SK-N-SH (cell line): ENCODE measurements around the gene CDC34. TPM values are rescaled to one million over a fixed set of nuclear protein-coding genes. Genes with fewer than 3 reads are reported as not detected.

Experiments used
- CTCF ChIA-PET: fragments of 300-600, 350-600 bp; formaldehyde crosslinking; extraction: SDS; loops from one replicate; lab custom pipeline; 2021; lab: Yijun Ruan, JAX
- POLR2A ChIA-PET: fragments of 350-600 bp; sonication (Branson Sonifier 250); formaldehyde crosslinking; extraction: SDS; loops from one replicate; lab custom pipeline; 2020; ENCODE audit warnings: antibody characterized with exemption, inconsistent platforms; lab: Yijun Ruan, JAX
- DNase-seq: peaks from one replicate; pipeline ENCODE4 v3.0.0; 2012
- H2AFZ ChIP-seq: fragments of 200-600 bp; sonication (generic); 2 replicates; pipeline ENCODE4 v1.8.1; 2016; ENCODE audit warnings: antibody characterized with exemption, mild to moderate bottlenecking, low read depth
- H3F3A ChIP-seq: fragments of 200-600 bp; sonication (generic); replicated peaks from 2 replicates; pipeline ENCODE3; 2016; ENCODE audit warnings: antibody characterized with exemption, mild to moderate bottlenecking; ENCODE audit not compliant: insufficient read depth
- H3K27ac ChIP-seq, 2 experiments: fragments of 200-500 bp in 1 of 2; fragments of 200-600 bp in 1 of 2; sonication (Bioruptor generic) in 1 of 2; sonication (generic), shearing (Covaris generic) in 1 of 2; 2 replicates each; pipeline versions ENCODE4 v1.5.1 to v1.6.1; 2014 to 2016; ENCODE audit warnings: low read depth in 2 of 2, inconsistent platforms in 1 of 2, low read length in 1 of 2, mild to moderate bottlenecking in 1 of 2, mixed read lengths in 1 of 2
- H3K27me3 ChIP-seq: fragments of 200-600 bp; sonication (generic), shearing (Covaris generic); 2 replicates; pipeline ENCODE4 v1.6.1; 2016; ENCODE audit warnings: mixed run types; ENCODE audit not compliant: insufficient read depth
- H3K36me3 ChIP-seq, 2 experiments: fragments of 200-500 bp in 1 of 2; fragments of 200-600 bp in 1 of 2; sonication (Bioruptor generic) in 1 of 2; sonication (generic) in 1 of 2; replicated peaks in 1 of 2; 2 replicates each; pipeline versions ENCODE3 to v1.5.1; 2014 to 2016; ENCODE audit warnings: low read length in 1 of 2, mild to moderate bottlenecking in 1 of 2; ENCODE audit not compliant: insufficient read depth in 2 of 2, control insufficient read depth in 1 of 2
- H3K4me1 ChIP-seq, 2 experiments: fragments of 200-500 bp in 1 of 2; fragments of 200-600 bp in 1 of 2; sonication (Bioruptor generic) in 1 of 2; sonication (generic), shearing (Covaris generic) in 1 of 2; 2 replicates each; pipeline versions ENCODE4 v1.5.1 to v1.6.1; 2014 to 2016; ENCODE audit warnings: low read depth in 1 of 2, low read length in 1 of 2, mixed run types in 1 of 2; ENCODE audit not compliant: insufficient read depth in 2 of 2, control insufficient read depth in 1 of 2
- H3K4me2 ChIP-seq: fragments of 200-600 bp; sonication (generic), shearing (Covaris generic); 2 replicates; pipeline ENCODE4 v1.6.1; 2017; ENCODE audit warnings: mixed run types
- H3K4me3 ChIP-seq, 2 experiments: fragments of 200-500 bp in 1 of 2; fragments of 200-600 bp in 1 of 2; sonication (Bioruptor generic) in 1 of 2; sonication (generic), shearing (Covaris generic) in 1 of 2; 2 replicates each; pipeline versions ENCODE4 v1.5.1 to v1.8.1; 2014 to 2016; ENCODE audit warnings: low read depth in 2 of 2, inconsistent platforms in 1 of 2, low read length in 1 of 2, mild to moderate bottlenecking in 1 of 2, mixed read lengths in 1 of 2, moderate library complexity in 1 of 2
- H3K79me2 ChIP-seq: fragments of 200-600 bp; sonication (generic); 2 replicates; pipeline ENCODE4 v1.8.1; 2017; ENCODE audit warnings: mild to moderate bottlenecking; ENCODE audit not compliant: insufficient read depth
- H3K9ac ChIP-seq: fragments of 200-600 bp; sonication (generic); 2 replicates; pipeline ENCODE4 v1.6.1; 2017; ENCODE audit warnings: mixed run types
- H3K9me2 ChIP-seq: fragments of 200-600 bp; sonication (generic); 2 replicates; pipeline ENCODE4 v1.6.1; 2017; ENCODE audit warnings: mixed run types
- H3K9me3 ChIP-seq: fragments of 200-600 bp; sonication (generic); 2 replicates; pipeline ENCODE4 v1.6.1; 2017; ENCODE audit warnings: mixed run types, mild to moderate bottlenecking, moderate library complexity
- H4K20me1 ChIP-seq: fragments of 200-600 bp; sonication (generic); 2 replicates; pipeline ENCODE4 v1.6.1; 2017; ENCODE audit warnings: mild to moderate bottlenecking, mixed run types; ENCODE audit not compliant: insufficient read depth
- EP300 ChIP-seq, 2 experiments: IDR thresholded peaks; 2 replicates each; pipeline versions ENCODE4 v1.4.0 to v1.6.1; 2012; ENCODE audit warnings: borderline replicate concordance in 1 of 2, low read depth in 1 of 2, low read length in 1 of 2
- EZH2phosphoT487 ChIP-seq: fragments of 200-600 bp; sonication (generic); IDR thresholded peaks from 2 replicates; pipeline ENCODE4 v1.6.1; 2017; ENCODE audit warnings: low read depth, mixed run types, mild to moderate bottlenecking, antibody characterized with exemption, moderate library complexity, borderline replicate concordance
- RFX5 ChIP-seq: IDR thresholded peaks from 2 replicates; pipeline ENCODE4 v1.6.1; 2012; ENCODE audit warnings: mild to moderate bottlenecking, improper control_type of control experiment, low read length
- SMC3 ChIP-seq: IDR thresholded peaks from 2 replicates; pipeline ENCODE4 v1.6.1; 2012; ENCODE audit warnings: low read depth, low read length, improper control_type of control experiment
- TAF1 ChIP-seq: IDR thresholded peaks from 2 replicates; pipeline ENCODE4 v1.6.1; 2012; ENCODE audit warnings: low read depth, mild to moderate bottlenecking, low read length, moderate library complexity, borderline replicate concordance
- TEAD4 ChIP-seq: IDR thresholded peaks from 2 replicates; pipeline ENCODE4 v1.4.0; 2012; ENCODE audit warnings: mild to moderate bottlenecking, borderline replicate concordance; ENCODE audit not compliant: insufficient read depth
- YY1 ChIP-seq: IDR thresholded peaks from 2 replicates; pipeline ENCODE4 v1.4.0; 2012; ENCODE audit warnings: low read depth, mild to moderate bottlenecking
- WGBS: methylation state at CpG from one replicate; pipeline ENCODE4 v1.1.6; 2017; ENCODE audit warnings: low lambda C conversion rate; 5-methylcytosine and 5-hydroxymethylcytosine counted together
- polyA plus RNA-seq, 3 experiments: library from polyadenylated mRNA; depleted of rRNA; stranded (reverse); fragments of >200 nt; gene quantifications; 2 replicates each; pipeline ENCODE4 v1.2.3, GENCODE V29; 2012
- TF ChIP-seq, protein P1 (sequence below): fragments of 200-600 bp; sonication (generic); IDR thresholded peaks from 2 replicates; pipeline ENCODE4 v1.6.1; 2017; ENCODE audit warnings: antibody characterized with exemption, mild to moderate bottlenecking, moderate library complexity
- TF ChIP-seq, protein P2 (sequence below): IDR thresholded peaks from 2 replicates; pipeline ENCODE4 v1.4.0; 2012; ENCODE audit warnings: low read depth, borderline replicate concordance
- TF ChIP-seq, protein P3 (sequence below): IDR thresholded peaks from 2 replicates; pipeline ENCODE4 v1.6.1; 2012; ENCODE audit warnings: mild to moderate bottlenecking, low read depth, low read length, moderate library complexity
- TF ChIP-seq, protein P4 (sequence below): IDR thresholded peaks from 2 replicates; pipeline ENCODE4 v1.4.0; 2012; ENCODE audit warnings: low read depth, borderline replicate concordance

The CDC34 gene
- polyA plus RNA-seq, 1 of the 3 experiments (the other 2 are of a cell fraction), result 96.7 TPM

DNA sequence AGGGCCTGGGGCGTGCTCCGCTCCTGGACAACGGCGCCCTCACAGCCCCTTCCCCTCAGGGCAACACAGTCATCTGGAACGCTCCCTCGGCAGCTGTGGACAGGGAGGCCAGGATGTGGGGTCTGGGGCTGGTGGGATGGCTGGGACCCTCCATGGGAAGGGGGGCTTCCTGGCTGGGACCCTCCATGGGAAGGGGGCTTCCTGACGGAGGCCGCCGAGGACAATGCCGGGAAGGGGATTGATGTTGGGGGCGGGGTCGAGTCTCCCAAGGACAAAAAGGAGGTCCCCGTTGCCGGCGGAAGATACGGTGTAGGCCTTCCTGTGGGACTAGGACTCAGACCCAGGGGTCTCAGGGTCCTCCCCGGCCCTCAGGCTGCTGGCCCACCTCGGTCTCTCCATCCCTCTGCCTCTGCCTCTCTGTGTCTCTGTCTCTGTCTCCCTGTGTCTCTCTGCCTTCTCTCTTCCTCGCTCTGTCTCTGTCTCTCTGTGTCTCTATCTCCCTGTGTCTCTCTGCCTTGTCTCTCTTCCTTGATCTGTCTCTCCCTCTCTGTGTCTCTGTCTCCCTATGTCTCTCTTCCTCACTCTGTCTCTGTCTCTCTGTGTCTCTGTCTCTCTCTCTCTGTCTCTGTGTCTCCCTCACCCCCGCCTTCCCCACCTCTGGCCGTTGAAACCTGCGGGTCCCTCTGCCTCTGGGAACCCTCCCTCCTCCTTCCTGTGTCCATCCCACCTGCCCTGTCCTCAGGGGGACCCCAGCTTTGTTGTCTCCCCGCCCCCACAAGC, 38.0 kb upstream of the CDC34 start:
- Histone ChIP-seq H3K9me3 (no peaks in the 10 kb centered on the region), H3K9me2 (no peaks in the 10 kb centered on the region), H2AFZ (no peak overlapping the region), H3K4me3 (no peak overlapping the region), H3F3A (peaks cover 9% of the 10 kb centered on the region), H3K27me3 (peaks cover 6% of the 10 kb centered on the region; the same call in 1 of the 2 replicates), H3K27ac (no peak overlapping the region), H3K36me3 (no peaks in the 10 kb centered on the region), H3K4me1 (peaks cover 0 to 4% of the 10 kb centered on the region in 2 experiments; a peak in 1 of 4 replicates), H4K20me1 (no peaks in the 10 kb centered on the region), H3K4me2 (no peak overlapping the region), H3K79me2 (no peaks in the 10 kb centered on the region), H3K9ac (no peak overlapping the region)
- POLR2A ChIA-PET, result no interaction called here
- no peak for TF ChIP-seq YY1
- TF ChIP-seq, protein P1, sequence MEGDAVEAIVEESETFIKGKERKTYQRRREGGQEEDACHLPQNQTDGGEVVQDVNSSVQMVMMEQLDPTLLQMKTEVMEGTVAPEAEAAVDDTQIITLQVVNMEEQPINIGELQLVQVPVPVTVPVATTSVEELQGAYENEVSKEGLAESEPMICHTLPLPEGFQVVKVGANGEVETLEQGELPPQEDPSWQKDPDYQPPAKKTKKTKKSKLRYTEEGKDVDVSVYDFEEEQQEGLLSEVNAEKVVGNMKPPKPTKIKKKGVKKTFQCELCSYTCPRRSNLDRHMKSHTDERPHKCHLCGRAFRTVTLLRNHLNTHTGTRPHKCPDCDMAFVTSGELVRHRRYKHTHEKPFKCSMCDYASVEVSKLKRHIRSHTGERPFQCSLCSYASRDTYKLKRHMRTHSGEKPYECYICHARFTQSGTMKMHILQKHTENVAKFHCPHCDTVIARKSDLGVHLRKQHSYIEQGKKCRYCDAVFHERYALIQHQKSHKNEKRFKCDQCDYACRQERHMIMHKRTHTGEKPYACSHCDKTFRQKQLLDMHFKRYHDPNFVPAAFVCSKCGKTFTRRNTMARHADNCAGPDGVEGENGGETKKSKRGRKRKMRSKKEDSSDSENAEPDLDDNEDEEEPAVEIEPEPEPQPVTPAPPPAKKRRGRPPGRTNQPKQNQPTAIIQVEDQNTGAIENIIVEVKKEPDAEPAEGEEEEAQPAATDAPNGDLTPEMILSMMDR, result no peak
- no peak for TF ChIP-seq EZH2phosphoT487
- TF ChIP-seq SMC3, result no peak
- TF ChIP-seq TAF1, result no peak
- TF ChIP-seq, protein P2, sequence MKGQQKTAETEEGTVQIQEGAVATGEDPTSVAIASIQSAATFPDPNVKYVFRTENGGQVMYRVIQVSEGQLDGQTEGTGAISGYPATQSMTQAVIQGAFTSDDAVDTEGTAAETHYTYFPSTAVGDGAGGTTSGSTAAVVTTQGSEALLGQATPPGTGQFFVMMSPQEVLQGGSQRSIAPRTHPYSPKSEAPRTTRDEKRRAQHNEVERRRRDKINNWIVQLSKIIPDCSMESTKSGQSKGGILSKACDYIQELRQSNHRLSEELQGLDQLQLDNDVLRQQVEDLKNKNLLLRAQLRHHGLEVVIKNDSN, result no peak
- DNase-seq, result no peak
- WGBS, result 79% methylated on average over 16 of the region's 23 CpGs
- CTCF ChIA-PET, result interaction anchor here (0.8 to 4.0 kb wide), 3 partner anchors 11 to 14 kb away, joined by 3 to 31 read pairs (median 4); partner anchors contain the start of gene TPGS1

DNA sequence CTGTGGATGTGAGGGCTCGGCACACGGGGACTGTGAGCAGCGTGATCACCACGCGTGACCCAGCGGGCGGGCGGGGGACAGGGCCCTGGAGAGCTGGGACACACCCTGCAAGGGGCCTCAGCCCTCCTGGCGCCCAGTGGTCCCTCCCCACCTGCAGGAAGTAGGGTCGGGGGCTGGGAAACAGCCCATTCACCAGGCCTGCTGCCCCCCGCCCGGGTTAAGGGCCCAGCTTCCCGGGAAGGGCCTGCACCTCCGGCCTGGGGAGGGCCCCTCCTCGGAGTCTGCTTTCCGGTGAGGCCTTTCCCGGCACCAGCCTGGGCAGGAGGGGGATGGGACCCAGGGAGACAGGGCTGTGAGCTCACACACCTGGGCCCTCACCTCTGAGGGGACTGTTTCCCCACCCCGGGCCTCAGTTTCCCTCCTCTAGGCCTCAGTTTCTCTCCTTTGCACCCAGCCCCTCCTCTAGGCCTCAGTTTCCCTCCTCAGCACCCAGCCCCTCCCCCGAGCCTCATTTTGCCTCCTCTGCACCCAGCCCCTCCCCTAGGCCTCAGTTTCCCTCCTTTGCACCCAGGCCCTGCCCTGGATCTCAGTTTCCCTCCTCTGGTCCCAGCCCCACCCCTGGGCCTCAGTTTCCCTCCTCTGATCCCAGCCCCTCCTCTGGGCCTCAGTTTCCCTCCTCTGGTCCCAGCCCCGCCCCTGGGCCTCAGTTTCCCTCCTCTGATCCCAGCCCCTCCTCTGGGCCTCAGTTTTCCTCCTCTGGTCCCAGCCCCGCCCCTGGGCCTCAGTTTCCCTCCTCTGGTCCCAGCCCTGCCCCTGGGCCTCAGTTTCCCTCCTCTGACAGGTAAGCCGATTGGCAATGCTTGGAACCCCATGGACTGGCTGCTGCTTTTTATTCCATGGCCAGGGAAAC, 37.1 kb upstream of the CDC34 start:
- H3K4me1 ChIP-seq, result peaks cover 0 to 3% of the 10 kb centered on the region in 2 experiments; a peak in 1 of 4 replicates
- no peak overlapping the region for H3K4me2 ChIP-seq
- CTCF ChIA-PET, result interaction anchor here (0.8 to 4.0 kb wide), 6 partner anchors 10 to 67 kb away, joined by 3 to 31 read pairs (median 4); partner anchors contain the start of gene TPGS1
- no peak overlapping the region for H3K27ac ChIP-seq
- no peaks in the 10 kb centered on the region for H3K36me3 ChIP-seq
- DNase-seq, result no peak
- H4K20me1 ChIP-seq, result no peaks in the 10 kb centered on the region
- no peaks in the 10 kb centered on the region for H3K9me2 ChIP-seq
- H3K79me2 ChIP-seq, result no peaks in the 10 kb centered on the region
- H3K9ac ChIP-seq, result no peak overlapping the region
- H2AFZ ChIP-seq, result no peak overlapping the region
- peaks cover 9% of the 10 kb centered on the region for H3F3A ChIP-seq
- H3K9me3 ChIP-seq, result no peaks in the 10 kb centered on the region
- no peak overlapping the region for H3K4me3 ChIP-seq
- POLR2A ChIA-PET, result no interaction called here
- peaks cover 6% of the 10 kb centered on the region; the same call in 1 of the 2 replicates for H3K27me3 ChIP-seq
- WGBS, result 45% methylated on average over 5 of the region's 22 CpGs
- no peak for TF ChIP-seq RFX5
- TF ChIP-seq EP300 (IDR thresholded peaks at IDR 0.05; ENCODE audit: borderline replicate concordance in 1 of 2, low read depth in 1 of 2, low read length in 1 of 2), result no peak
- no peak for TF ChIP-seq TEAD4
- TF ChIP-seq, protein P3, sequence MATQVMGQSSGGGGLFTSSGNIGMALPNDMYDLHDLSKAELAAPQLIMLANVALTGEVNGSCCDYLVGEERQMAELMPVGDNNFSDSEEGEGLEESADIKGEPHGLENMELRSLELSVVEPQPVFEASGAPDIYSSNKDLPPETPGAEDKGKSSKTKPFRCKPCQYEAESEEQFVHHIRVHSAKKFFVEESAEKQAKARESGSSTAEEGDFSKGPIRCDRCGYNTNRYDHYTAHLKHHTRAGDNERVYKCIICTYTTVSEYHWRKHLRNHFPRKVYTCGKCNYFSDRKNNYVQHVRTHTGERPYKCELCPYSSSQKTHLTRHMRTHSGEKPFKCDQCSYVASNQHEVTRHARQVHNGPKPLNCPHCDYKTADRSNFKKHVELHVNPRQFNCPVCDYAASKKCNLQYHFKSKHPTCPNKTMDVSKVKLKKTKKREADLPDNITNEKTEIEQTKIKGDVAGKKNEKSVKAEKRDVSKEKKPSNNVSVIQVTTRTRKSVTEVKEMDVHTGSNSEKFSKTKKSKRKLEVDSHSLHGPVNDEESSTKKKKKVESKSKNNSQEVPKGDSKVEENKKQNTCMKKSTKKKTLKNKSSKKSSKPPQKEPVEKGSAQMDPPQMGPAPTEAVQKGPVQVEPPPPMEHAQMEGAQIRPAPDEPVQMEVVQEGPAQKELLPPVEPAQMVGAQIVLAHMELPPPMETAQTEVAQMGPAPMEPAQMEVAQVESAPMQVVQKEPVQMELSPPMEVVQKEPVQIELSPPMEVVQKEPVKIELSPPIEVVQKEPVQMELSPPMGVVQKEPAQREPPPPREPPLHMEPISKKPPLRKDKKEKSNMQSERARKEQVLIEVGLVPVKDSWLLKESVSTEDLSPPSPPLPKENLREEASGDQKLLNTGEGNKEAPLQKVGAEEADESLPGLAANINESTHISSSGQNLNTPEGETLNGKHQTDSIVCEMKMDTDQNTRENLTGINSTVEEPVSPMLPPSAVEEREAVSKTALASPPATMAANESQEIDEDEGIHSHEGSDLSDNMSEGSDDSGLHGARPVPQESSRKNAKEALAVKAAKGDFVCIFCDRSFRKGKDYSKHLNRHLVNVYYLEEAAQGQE, result no peak
- TF ChIP-seq, protein P4, sequence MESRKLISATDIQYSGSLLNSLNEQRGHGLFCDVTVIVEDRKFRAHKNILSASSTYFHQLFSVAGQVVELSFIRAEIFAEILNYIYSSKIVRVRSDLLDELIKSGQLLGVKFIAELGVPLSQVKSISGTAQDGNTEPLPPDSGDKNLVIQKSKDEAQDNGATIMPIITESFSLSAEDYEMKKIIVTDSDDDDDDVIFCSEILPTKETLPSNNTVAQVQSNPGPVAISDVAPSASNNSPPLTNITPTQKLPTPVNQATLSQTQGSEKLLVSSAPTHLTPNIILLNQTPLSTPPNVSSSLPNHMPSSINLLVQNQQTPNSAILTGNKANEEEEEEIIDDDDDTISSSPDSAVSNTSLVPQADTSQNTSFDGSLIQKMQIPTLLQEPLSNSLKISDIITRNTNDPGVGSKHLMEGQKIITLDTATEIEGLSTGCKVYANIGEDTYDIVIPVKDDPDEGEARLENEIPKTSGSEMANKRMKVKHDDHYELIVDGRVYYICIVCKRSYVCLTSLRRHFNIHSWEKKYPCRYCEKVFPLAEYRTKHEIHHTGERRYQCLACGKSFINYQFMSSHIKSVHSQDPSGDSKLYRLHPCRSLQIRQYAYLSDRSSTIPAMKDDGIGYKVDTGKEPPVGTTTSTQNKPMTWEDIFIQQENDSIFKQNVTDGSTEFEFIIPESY, result no peak
